Measurements from ENCODE around the gene PAQR7. TPM values are rescaled to one million over a fixed set of nuclear protein-coding genes. Genes with fewer than 3 reads are reported as not detected.

PAQR7 gene
- total RNA-seq, 1 experiment from 2014 or later: 13.6 TPM

- Mint-ChIP-seq H3K27me3 (ENCODE audit: unreplicated experiment) (no peaks in the 10 kb centered on the region), H3K9me3 (ENCODE audit: low read depth, unreplicated experiment) (no peaks in the 10 kb centered on the region), H3K4me1 (ENCODE audit: low read depth, unreplicated experiment) (peaks cover 10% of the 10 kb centered on the region), H3K36me3 (ENCODE audit: insufficient read depth, unreplicated experiment) (peaks cover 25% of the 10 kb centered on the region), H3K27ac (ENCODE audit: unreplicated experiment) (no peak overlapping the region), H3K4me3 (ENCODE audit: low read depth, unreplicated experiment) (no peak overlapping the region)
- intact Hi-C loops (cut with micrococcal nuclease; ENCODE audit: unreplicated experiment): no loop called here
- CTCF ChIA-PET: interaction anchor here (0.6 kb wide), 1 partner anchor 52 kb away, joined by 9 read pairs; no protein-coding TSS in a partner anchor
- BruUV-seq (replicated peaks): no TSS peak
- DNase-seq: no peak
- no peak for TF ChIP-seq CTCF (IDR thresholded peaks at IDR 0.05; ENCODE audit: unreplicated experiment)
These were observed 4.9 kb downstream of the PAQR7 start for GRCh38 chr1:25870614-25871013.

GRCh38 chr1:25869909-25870606 is 5.5 kb downstream of the PAQR7 start:
- BruUV-seq (replicated peaks): no TSS peak
- no peak overlapping the region for H3K4me3 Mint-ChIP-seq (ENCODE audit: low read depth, unreplicated experiment)
- no peak for DNase-seq
- H3K27me3 Mint-ChIP-seq (ENCODE audit: unreplicated experiment): no peaks in the 10 kb centered on the region
- peaks cover 10% of the 10 kb centered on the region for H3K4me1 Mint-ChIP-seq (ENCODE audit: low read depth, unreplicated experiment)
- CTCF ChIA-PET: interaction anchor here (0.6 kb wide), 1 partner anchor 51 kb away, joined by 9 read pairs; no protein-coding TSS in a partner anchor
- no peak overlapping the region for H3K27ac Mint-ChIP-seq (ENCODE audit: unreplicated experiment)
- TF ChIP-seq CTCF (IDR thresholded peaks at IDR 0.05; ENCODE audit: unreplicated experiment): no peak
- no peaks in the 10 kb centered on the region for H3K9me3 Mint-ChIP-seq (ENCODE audit: low read depth, unreplicated experiment)
- intact Hi-C loops (cut with micrococcal nuclease; ENCODE audit: unreplicated experiment): no loop called here
- H3K36me3 Mint-ChIP-seq (ENCODE audit: insufficient read depth, unreplicated experiment): peaks cover 19% of the 10 kb centered on the region

GRCh38 chr1:25867210-25867991 is 8.1 kb downstream of the PAQR7 start:
- Mint-ChIP-seq H3K4me3 (ENCODE audit: low read depth, unreplicated experiment) (peak overlapping the region; percentile 36), H3K36me3 (ENCODE audit: insufficient read depth, unreplicated experiment) (peaks cover 30% of the 10 kb centered on the region), H3K4me1 (ENCODE audit: low read depth, unreplicated experiment) (peaks cover 10% of the 10 kb centered on the region), H3K9me3 (ENCODE audit: low read depth, unreplicated experiment) (no peaks in the 10 kb centered on the region), H3K27me3 (ENCODE audit: unreplicated experiment) (no peaks in the 10 kb centered on the region), H3K27ac (ENCODE audit: unreplicated experiment) (peak overlapping the region; percentile 89)
- intact Hi-C loops (cut with micrococcal nuclease; ENCODE audit: unreplicated experiment): no loop called here
- TF ChIP-seq CTCF (IDR thresholded peaks at IDR 0.05; ENCODE audit: unreplicated experiment): no peak
- DNase-seq: peak; percentile 54
- no TSS peak for BruUV-seq (replicated peaks)
- CTCF ChIA-PET: interaction anchor here (0.6 to 1.3 kb wide), 2 partner anchors 28 to 1782 kb away, joined by 3 to 8 read pairs; no protein-coding TSS in a partner anchor

GRCh38 chr1:25866288-25866687 is 9.2 kb downstream of the PAQR7 start:
- Mint-ChIP-seq H3K4me3 (ENCODE audit: low read depth, unreplicated experiment) (no peak overlapping the region), H3K27me3 (ENCODE audit: unreplicated experiment) (no peaks in the 10 kb centered on the region)
- intact Hi-C loops (cut with micrococcal nuclease; ENCODE audit: unreplicated experiment): no loop called here

More at GRCh38 chr1:25866288-25866687, 9.2 kb downstream of the PAQR7 start:
- H3K27ac Mint-ChIP-seq (ENCODE audit: unreplicated experiment): no peak overlapping the region
- no peak for DNase-seq
- H3K4me1 Mint-ChIP-seq (ENCODE audit: low read depth, unreplicated experiment): peaks cover 16% of the 10 kb centered on the region
- CTCF ChIA-PET: no interaction called here
- no TSS peak for BruUV-seq (replicated peaks)
- TF ChIP-seq CTCF (IDR thresholded peaks at IDR 0.05; ENCODE audit: unreplicated experiment): no peak
- peaks cover 30% of the 10 kb centered on the region for H3K36me3 Mint-ChIP-seq (ENCODE audit: insufficient read depth, unreplicated experiment)
- H3K9me3 Mint-ChIP-seq (ENCODE audit: low read depth, unreplicated experiment): no peaks in the 10 kb centered on the region

All from Calu3 (cell line).